GM21381 (cell line): ENCODE results near the gene GRM4.

Source experiments
- ATAC-seq: cut with Tn5 transposase; IDR thresholded peaks from one replicate; pipeline ENCODE4 v1.9.1; 2021; ENCODE audit warnings: mild to moderate bottlenecking, moderate library complexity; ENCODE audit not compliant: unreplicated experiment

The GRM4 gene

GRCh38 chr6:33983109-33983716, 162.7 kb downstream of the GRM4 start:
- no peak for ATAC-seq

GRCh38 chr6:33981861-33982260, 164.0 kb downstream of the GRM4 start:
- no peak for ATAC-seq

- no peak for ATAC-seq
These were observed 164.5 kb downstream of the GRM4 start for GRCh38 chr6:33981421-33981820.

GRCh38 chr6:33980176-33981175, 165.4 kb downstream of the GRM4 start:
- ATAC-seq = no peak

GRCh38 chr6:33979750-33980149, 166.1 kb downstream of the GRM4 start:
- no peak for ATAC-seq

GRCh38 chr6:33978412-33979150, 167.3 kb downstream of the GRM4 start:
- no peak for ATAC-seq

GRCh38 chr6:33977606-33978411, 168.1 kb downstream of the GRM4 start:
- no peak for ATAC-seq

- no peak for ATAC-seq
These were observed 169.2 kb downstream of the GRM4 start for GRCh38 chr6:33976437-33977360.

- ATAC-seq = no peak
These were observed 170.0 kb downstream of the GRM4 start for GRCh38 chr6:33975661-33976436.

- no peak for ATAC-seq
These were observed 171.4 kb downstream of the GRM4 start for GRCh38 chr6:33974471-33974870.

- no peak for ATAC-seq
These were observed 171.9 kb downstream of the GRM4 start for GRCh38 chr6:33974030-33974429.

- ATAC-seq = no peak
These were observed 174.3 kb downstream of the GRM4 start for GRCh38 chr6:33971580-33971979.
